Activated naive CD4-positive, alpha-beta T cell treated with anti-CD3 and anti-CD28 coated beads for 36 hours (primary cell): Measurements from ENCODE around the gene KRTAP10-6. TPM values are rescaled to one million over a fixed set of nuclear protein-coding genes. Genes with fewer than 3 reads are reported as not detected.

Experiments
- CTCF ChIA-PET: fragments of 350-600 bp; sonication (Branson Sonifier 250); formaldehyde crosslinking; loops from one replicate; lab custom pipeline; 2021; ENCODE audit warnings: antibody characterized with exemption; lab: Charles Lee
- DNase-seq: peaks from one replicate; pipeline ENCODE4 v3.0.0-alpha.2; 2020
- H3K27ac Mint-ChIP-seq: one replicate; pipeline ENCODE4 v1.8.0; 2021; ENCODE audit warnings: mild to moderate bottlenecking, mixed read lengths
- H3K27me3 Mint-ChIP-seq: one replicate; pipeline ENCODE4 v1.8.0; 2021; ENCODE audit warnings: low read depth, mixed read lengths
- H3K36me3 Mint-ChIP-seq: one replicate; pipeline ENCODE4 v1.8.0; 2021; ENCODE audit warnings: low read depth, mixed read lengths
- H3K4me1 Mint-ChIP-seq: one replicate; pipeline ENCODE4 v1.8.0; 2021; ENCODE audit warnings: low read depth, mixed read lengths
- H3K4me3 Mint-ChIP-seq: one replicate; pipeline ENCODE4 v1.8.0; 2021; ENCODE audit warnings: mild to moderate bottlenecking, moderate library complexity, mixed read lengths
- H3K9me3 Mint-ChIP-seq: one replicate; pipeline ENCODE4 v1.8.0; 2021; ENCODE audit warnings: mixed read lengths
- intact Hi-C: fragments of 100-400 bp; cut with micrococcal nuclease; formaldehyde crosslinking; loops from one replicate; pipeline ENCODE4 v1.15.1; 2023
- total RNA-seq, 2 experiments: library from RNA; stranded (reverse); gene quantifications; one replicate each; pipeline ENCODE4 v1.2.3, GENCODE V29; 2021

The KRTAP10-6 gene
- total RNA-seq, 2 experiments from 2014 or later, result not detected

DNA sequence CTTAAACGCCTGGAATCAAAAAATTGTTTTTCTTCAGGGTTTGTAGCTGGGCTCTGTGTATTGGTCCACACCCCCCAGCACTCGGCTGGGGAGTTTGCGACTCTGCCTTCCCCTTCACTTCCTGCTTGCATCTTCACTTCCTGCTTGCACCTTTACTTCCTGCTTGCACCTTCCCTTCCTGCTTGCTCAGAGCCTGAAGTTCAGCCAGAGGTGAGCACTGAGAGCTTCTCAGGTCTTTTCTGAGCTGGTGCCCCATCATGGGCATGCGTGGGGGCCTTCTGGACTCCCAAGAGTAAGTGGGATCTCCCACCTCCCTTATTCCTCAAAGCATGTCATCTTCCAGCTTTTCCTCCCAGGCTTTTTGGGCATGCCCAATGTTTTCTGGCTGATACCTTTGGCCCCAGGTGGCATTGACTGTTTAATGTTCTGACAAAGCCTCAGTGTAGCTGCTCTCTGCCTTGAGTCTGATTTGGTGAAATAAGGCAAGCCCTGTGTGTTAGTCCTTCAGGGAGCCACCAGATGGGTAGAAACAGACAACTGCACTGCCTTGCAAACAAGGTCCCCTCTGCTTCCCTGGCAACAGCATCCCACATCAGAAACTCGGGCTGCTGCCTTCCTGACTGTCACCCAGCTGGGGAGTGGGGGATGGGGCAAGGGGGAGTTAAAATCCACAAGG is 44.5 kb downstream of the KRTAP10-6 start:
- peak overlapping the region; percentile 72 for H3K4me3 Mint-ChIP-seq
- H3K27me3 Mint-ChIP-seq, result no peaks in the 10 kb centered on the region
- H3K27ac Mint-ChIP-seq, result peak overlapping the region; percentile 91
- CTCF ChIA-PET, result interaction anchor here (0.7 to 1.4 kb wide), 4 partner anchors 36 to 589 kb away, joined by 3 to 4 read pairs (median 3); no protein-coding TSS in a partner anchor
- peaks cover 15% of the 10 kb centered on the region for H3K36me3 Mint-ChIP-seq
- peaks cover 25% of the 10 kb centered on the region for H3K4me1 Mint-ChIP-seq
- peaks cover 13% of the 10 kb centered on the region for H3K9me3 Mint-ChIP-seq
- intact Hi-C loops, result loop anchor here (1.0 kb wide), 1 partner anchor 72 kb away; no protein-coding TSS in a partner anchor
- DNase-seq, result peak; percentile 58

DNA sequence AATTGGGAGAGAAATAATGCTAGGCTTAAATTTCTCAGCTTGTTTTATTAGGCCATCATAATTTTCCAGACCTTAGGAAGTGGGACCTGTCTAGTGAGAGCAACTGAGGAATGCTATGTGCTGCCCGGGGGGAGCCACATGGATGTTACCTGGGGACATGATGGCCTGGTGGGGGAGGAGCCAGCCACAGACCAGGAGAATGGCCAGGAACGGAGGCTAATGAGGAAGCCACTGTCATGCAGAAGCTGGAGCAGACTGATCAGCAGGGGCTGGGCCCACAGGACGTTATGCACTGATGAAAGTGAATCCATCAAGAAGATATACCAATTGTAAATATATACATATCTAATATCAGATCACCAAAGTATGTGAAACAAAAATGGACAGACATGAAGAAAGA is 47.7 kb downstream of the KRTAP10-6 start:
- DNase-seq, result no peak
- Mint-ChIP-seq H3K4me1 (peaks cover 25% of the 10 kb centered on the region), H3K36me3 (peaks cover 15% of the 10 kb centered on the region), H3K27me3 (no peaks in the 10 kb centered on the region), H3K9me3 (peaks cover 13% of the 10 kb centered on the region), H3K4me3 (no peak overlapping the region), H3K27ac (no peak overlapping the region)
- CTCF ChIA-PET, result no interaction called here
- intact Hi-C loops, result no loop called here

DNA sequence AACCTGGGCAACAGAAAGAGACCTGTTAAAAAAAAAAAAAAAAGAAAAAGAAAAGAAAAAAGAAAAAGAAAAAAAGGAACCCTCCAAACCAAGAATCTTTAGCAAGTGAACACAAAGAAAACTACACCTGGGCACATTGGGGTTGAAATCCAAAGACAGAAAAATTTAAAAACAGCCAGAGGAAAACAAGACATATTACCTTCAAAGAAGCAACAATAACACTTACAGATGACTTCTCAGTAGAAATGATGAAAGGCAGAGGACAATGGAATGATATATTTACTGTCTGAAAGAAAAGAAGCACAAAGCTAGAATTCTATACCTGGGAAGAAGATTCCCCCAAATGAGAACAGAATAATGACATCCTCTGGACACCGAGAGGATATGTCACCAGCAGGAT is 49.6 kb downstream of the KRTAP10-6 start:
- intact Hi-C loops, result no loop called here
- Mint-ChIP-seq H3K27me3 (no peaks in the 10 kb centered on the region), H3K36me3 (peaks cover 12% of the 10 kb centered on the region), H3K9me3 (peaks cover 13% of the 10 kb centered on the region), H3K4me3 (no peak overlapping the region), H3K4me1 (peaks cover 12% of the 10 kb centered on the region), H3K27ac (no peak overlapping the region)
- CTCF ChIA-PET, result no interaction called here
- no peak for DNase-seq

Other genes starting within 250 kb of the KRTAP10-6 start
- gene TRPM2, start 238.9 kb downstream of the KRTAP10-6 start, total RNA-seq, result 1 to 10 TPM; 2.5 to 3.5 TPM
- gene LRRC3, start 137.0 kb downstream of the KRTAP10-6 start, total RNA-seq, result 1 to 10 TPM; 2.5 to 2.8 TPM
- gene KRTAP10-1, start 52.3 kb downstream of the KRTAP10-6 start, total RNA-seq, result not detected
- gene KRTAP10-2, start 41.0 kb downstream of the KRTAP10-6 start, total RNA-seq, result not detected
- not detected for gene KRTAP10-3, start 33.7 kb downstream of the KRTAP10-6 start, total RNA-seq
- not detected for gene KRTAP10-4, start 18.8 kb downstream of the KRTAP10-6 start, total RNA-seq
- gene KRTAP10-5, start 11.9 kb downstream of the KRTAP10-6 start, total RNA-seq, result not detected
- gene KRTAP10-7, start 8.1 kb upstream of the KRTAP10-6 start, total RNA-seq, result not detected
- not detected for gene KRTAP10-8, start 19.6 kb upstream of the KRTAP10-6 start, total RNA-seq
- not detected for gene KRTAP10-9, start 34.6 kb upstream of the KRTAP10-6 start, total RNA-seq
- not detected for gene KRTAP10-10, start 44.9 kb upstream of the KRTAP10-6 start, total RNA-seq
- not detected for gene KRTAP10-11, start 53.9 kb upstream of the KRTAP10-6 start, total RNA-seq
- gene KRTAP12-4, start 62.2 kb upstream of the KRTAP10-6 start, total RNA-seq, result not detected
- gene KRTAP12-3, start 65.4 kb upstream of the KRTAP10-6 start, total RNA-seq, result not detected
- gene KRTAP12-2, start 74.4 kb upstream of the KRTAP10-6 start, total RNA-seq, result not detected
- not detected for gene KRTAP12-1, start 89.7 kb upstream of the KRTAP10-6 start, total RNA-seq
- gene KRTAP10-12, start 104.7 kb upstream of the KRTAP10-6 start, total RNA-seq, result not detected
- gene TSPEAR, start 119.1 kb upstream of the KRTAP10-6 start, total RNA-seq, result not detected
- 10 to 100 TPM; 94.0 to 95.2 TPM for gene UBE2G2, start 209.3 kb upstream of the KRTAP10-6 start, total RNA-seq
- 10 to 100 TPM; 87.1 to 94.7 TPM for gene SUMO3, start 225.6 kb upstream of the KRTAP10-6 start, total RNA-seq